Esophagus (tissue), 2 donors: ENCODE data around the gene CDK8. TPM values are rescaled to one million over a fixed set of nuclear protein-coding genes. Genes with fewer than 3 reads are reported as not detected.

Experiments
- H3K27ac ChIP-seq, 2 donors: one replicate each; pipeline ENCODE4 v1.5.1; 2013; ENCODE audit warnings: low read depth in 2 of 2, mild to moderate bottlenecking in 2 of 2, inconsistent platforms in 1 of 2, low read length in 1 of 2, moderate library complexity in 1 of 2
- H3K27me3 ChIP-seq, 2 donors: one replicate each; pipeline ENCODE4 v1.6.1; 2013; ENCODE audit warnings: low read length in 2 of 2, control low read depth in 1 of 2, mild to moderate bottlenecking in 1 of 2; ENCODE audit not compliant: insufficient read depth in 2 of 2, control insufficient read depth in 1 of 2
- H3K36me3 ChIP-seq, 2 donors: one replicate each; pipeline ENCODE4 v1.6.1; 2013; ENCODE audit warnings: low read length in 1 of 2; ENCODE audit not compliant: control insufficient read depth in 2 of 2, insufficient read depth in 2 of 2
- H3K4me1 ChIP-seq, 2 donors: one replicate each; pipeline ENCODE4 v1.6.1; 2013; ENCODE audit warnings: low read length in 1 of 2; ENCODE audit not compliant: control insufficient read depth in 2 of 2, insufficient read depth in 2 of 2
- H3K4me3 ChIP-seq, 2 donors: one replicate each; pipeline ENCODE4 v1.5.1; 2013; ENCODE audit warnings: low read length in 2 of 2, mild to moderate bottlenecking in 2 of 2, low read depth in 1 of 2, moderate library complexity in 1 of 2
- H3K9me3 ChIP-seq, 2 donors: one replicate each; pipeline ENCODE4 v1.6.1; 2013; ENCODE audit warnings: mild to moderate bottlenecking in 2 of 2, low read depth in 1 of 2, low read length in 1 of 2, moderate library complexity in 1 of 2; ENCODE audit not compliant: control insufficient read depth in 2 of 2, insufficient read depth in 1 of 2
- WGBS, 2 donors: extraction: QIAGEN DNeasy Blood & Tissue Kit; methylation state at CpG; one replicate each; pipeline ENCODE4 v1.1.7; 2013; 5-methylcytosine and 5-hydroxymethylcytosine counted together
- polyA plus RNA-seq, 2 donors: library from polyadenylated mRNA; stranded (reverse); fragments of 200-250 nt; gene quantifications; one replicate each; pipeline ENCODE4 v1.2.3, GENCODE V29; 2013
- donor health status: healthy with polysubstance abuse.
- donor health status: Bipolar disorder and iron deficiency.

The CDK8 gene
- polyA plus RNA-seq, 2 donors, result 8.0 to 9.3 TPM

GRCh38 chr13:26344980-26345379 is 91.1 kb downstream of the CDK8 start:
- H3K9me3 ChIP-seq, result no peaks in the 10 kb centered on the region
- WGBS, 2 donors, result 95 to 96% methylated on average over 4 of the region's 4 CpGs
- H3K4me3 ChIP-seq, result no peak overlapping the region
- H3K27me3 ChIP-seq, result no peaks in the 10 kb centered on the region
- H3K4me1 ChIP-seq, result no peaks in the 10 kb centered on the region
- no peaks in the 10 kb centered on the region for H3K36me3 ChIP-seq
- no peak overlapping the region for H3K27ac ChIP-seq

GRCh38 chr13:26348966-26349365 is 95.0 kb downstream of the CDK8 start:
- H3K27ac ChIP-seq, result no peak overlapping the region
- H3K9me3 ChIP-seq, result no peaks in the 10 kb centered on the region
- no peaks in the 10 kb centered on the region for H3K4me1 ChIP-seq
- H3K27me3 ChIP-seq, result no peaks in the 10 kb centered on the region
- H3K36me3 ChIP-seq, result no peaks in the 10 kb centered on the region
- H3K4me3 ChIP-seq, result no peak overlapping the region
- 68 to 69% methylated on average over 3 of the region's 3 CpGs for WGBS, 2 donors

GRCh38 chr13:26362261-26362660 is 108.3 kb downstream of the CDK8 start:
- no peaks in the 10 kb centered on the region for H3K9me3 ChIP-seq
- no peak overlapping the region for H3K4me3 ChIP-seq
- no peaks in the 10 kb centered on the region for H3K27me3 ChIP-seq
- WGBS, 2 donors, result 98 to 99% methylated on average over 2 of the region's 2 CpGs
- H3K27ac ChIP-seq, result no peak overlapping the region
- no peaks in the 10 kb centered on the region for H3K4me1 ChIP-seq
- no peaks in the 10 kb centered on the region for H3K36me3 ChIP-seq

- WGBS, 2 donors, result 67 to 68% methylated on average over 2 of the region's 2 CpGs
- no peak overlapping the region for H3K4me3 ChIP-seq
- H3K36me3 ChIP-seq, result no peaks in the 10 kb centered on the region
- H3K9me3 ChIP-seq, result no peaks in the 10 kb centered on the region
- no peaks in the 10 kb centered on the region for H3K27me3 ChIP-seq
- H3K4me1 ChIP-seq, result no peaks in the 10 kb centered on the region
- no peak overlapping the region for H3K27ac ChIP-seq
Observed at GRCh38 chr13:26370553-26370952, 116.6 kb downstream of the CDK8 start.

GRCh38 chr13:26372747-26373146 is 118.8 kb downstream of the CDK8 start:
- Histone ChIP-seq H3K4me3 (no peak overlapping the region), H3K9me3 (no peaks in the 10 kb centered on the region), H3K27me3 (no peaks in the 10 kb centered on the region), H3K27ac (no peak overlapping the region), H3K36me3 (no peaks in the 10 kb centered on the region), H3K4me1 (no peaks in the 10 kb centered on the region)
- 93 to 94% methylated on average over 2 of the region's 2 CpGs for WGBS, 2 donors

GRCh38 chr13:26376430-26376829 is 122.5 kb downstream of the CDK8 start:
- H3K4me1 ChIP-seq, result no peaks in the 10 kb centered on the region
- no peak overlapping the region for H3K27ac ChIP-seq
- no peaks in the 10 kb centered on the region for H3K9me3 ChIP-seq
- no peak overlapping the region for H3K4me3 ChIP-seq
- H3K36me3 ChIP-seq, result no peaks in the 10 kb centered on the region
- H3K27me3 ChIP-seq, result no peaks in the 10 kb centered on the region

- Histone ChIP-seq H3K36me3 (no peaks in the 10 kb centered on the region), H3K4me1 (no peaks in the 10 kb centered on the region), H3K9me3 (no peaks in the 10 kb centered on the region), H3K4me3 (no peak overlapping the region), H3K27me3 (no peaks in the 10 kb centered on the region), H3K27ac (no peak overlapping the region)
Observed at GRCh38 chr13:26377038-26377437, 123.1 kb downstream of the CDK8 start.

- Histone ChIP-seq H3K4me1 (no peaks in the 10 kb centered on the region), H3K9me3 (no peaks in the 10 kb centered on the region), H3K27ac (no peak overlapping the region), H3K4me3 (no peak overlapping the region), H3K36me3 (no peaks in the 10 kb centered on the region), H3K27me3 (no peaks in the 10 kb centered on the region)
- 80 to 85% methylated on average over 3 of the region's 3 CpGs for WGBS, 2 donors
Observed at GRCh38 chr13:26378116-26378515, 124.2 kb downstream of the CDK8 start.

- Histone ChIP-seq H3K36me3 (no peaks in the 10 kb centered on the region), H3K4me1 (no peaks in the 10 kb centered on the region), H3K4me3 (no peak overlapping the region), H3K27ac (no peak overlapping the region), H3K27me3 (no peaks in the 10 kb centered on the region), H3K9me3 (no peaks in the 10 kb centered on the region)
- WGBS, 2 donors, result 96 to 97% methylated on average over 5 of the region's 5 CpGs
Observed at GRCh38 chr13:26379831-26380230, 125.9 kb downstream of the CDK8 start.

- 85 to 89% methylated on average over 2 of the region's 2 CpGs for WGBS, 2 donors
- Histone ChIP-seq H3K9me3 (no peaks in the 10 kb centered on the region), H3K4me3 (no peak overlapping the region), H3K27ac (no peak overlapping the region), H3K36me3 (no peaks in the 10 kb centered on the region), H3K27me3 (no peaks in the 10 kb centered on the region), H3K4me1 (no peaks in the 10 kb centered on the region)
Observed at GRCh38 chr13:26380930-26381329, 127.0 kb downstream of the CDK8 start.
